Adipocyte (in vitro differentiated cells): ENCODE results near the gene GOLT1A.

Experiments used
- DNase-seq: peaks from one replicate; pipeline ENCODE4 v3.0.0-alpha.2; 2015; ENCODE audit warnings: low read depth
- H3K27me3 ChIP-seq: replicated peaks from 2 replicates; pipeline ENCODE4 v1.7.0; 2013; ENCODE audit warnings: mild to moderate bottlenecking, low read length, moderate library complexity; ENCODE audit not compliant: control insufficient read depth, insufficient read depth
- H3K36me3 ChIP-seq: 2 replicates; pipeline ENCODE4 v1.7.0; 2013; ENCODE audit warnings: low read length, mild to moderate bottlenecking, moderate library complexity; ENCODE audit not compliant: control insufficient read depth, insufficient read depth, severe bottlenecking
- H3K4me1 ChIP-seq: 2 replicates; pipeline ENCODE4 v1.7.0; 2013; ENCODE audit warnings: mild to moderate bottlenecking, low read length, moderate library complexity; ENCODE audit not compliant: control insufficient read depth, insufficient read depth
- H3K4me3 ChIP-seq: 2 replicates; pipeline ENCODE4 v1.7.0; 2013; ENCODE audit warnings: mild to moderate bottlenecking, low read length, moderate library complexity
- H3K9ac ChIP-seq: 2 replicates; pipeline ENCODE4 v1.7.0; 2013; ENCODE audit warnings: mild to moderate bottlenecking, low read length, moderate library complexity
- H3K9me3 ChIP-seq: 2 replicates; pipeline ENCODE4 v1.7.0; 2013; ENCODE audit warnings: mild to moderate bottlenecking, low read length, moderate library complexity; ENCODE audit not compliant: control insufficient read depth

Gene GOLT1A

GRCh38 chr1:204225841-204226735, 12.3 kb upstream of the GOLT1A start:
- Histone ChIP-seq H3K4me3 (no peak overlapping the region), H3K9me3 (no peaks in the 10 kb centered on the region), H3K9ac (no peak overlapping the region), H3K27me3 (peaks cover 15% of the 10 kb centered on the region), H3K36me3 (no peaks in the 10 kb centered on the region), H3K4me1 (no peaks in the 10 kb centered on the region)
- DNase-seq: no peak

- Histone ChIP-seq H3K27me3 (peaks cover 17% of the 10 kb centered on the region), H3K4me3 (no peak overlapping the region), H3K9ac (no peak overlapping the region), H3K36me3 (no peaks in the 10 kb centered on the region), H3K4me1 (peaks cover 12% of the 10 kb centered on the region), H3K9me3 (no peaks in the 10 kb centered on the region)
- DNase-seq: no peak
These were observed 10.9 kb upstream of the GOLT1A start for GRCh38 chr1:204224655-204225054.

- no peaks in the 10 kb centered on the region for H3K9me3 ChIP-seq
- H3K4me3 ChIP-seq: no peak overlapping the region
- peaks cover 12% of the 10 kb centered on the region for H3K4me1 ChIP-seq
- H3K36me3 ChIP-seq: no peaks in the 10 kb centered on the region
- peaks cover 17% of the 10 kb centered on the region for H3K27me3 ChIP-seq
- no peak for DNase-seq
- H3K9ac ChIP-seq: no peak overlapping the region
These were observed 9.5 kb upstream of the GOLT1A start for GRCh38 chr1:204223129-204223860.

- Histone ChIP-seq H3K27me3 (peaks cover 19% of the 10 kb centered on the region), H3K9ac (no peak overlapping the region), H3K4me1 (peaks cover 12% of the 10 kb centered on the region), H3K4me3 (no peak overlapping the region), H3K9me3 (no peaks in the 10 kb centered on the region), H3K36me3 (no peaks in the 10 kb centered on the region)
- DNase-seq: no peak
These were observed 8.9 kb upstream of the GOLT1A start for GRCh38 chr1:204222764-204223055.

- no peak for DNase-seq
- H3K9ac ChIP-seq: no peak overlapping the region
- H3K27me3 ChIP-seq: peaks cover 24% of the 10 kb centered on the region
- no peaks in the 10 kb centered on the region for H3K9me3 ChIP-seq
- no peaks in the 10 kb centered on the region for H3K36me3 ChIP-seq
- no peak overlapping the region for H3K4me3 ChIP-seq
- peaks cover 12% of the 10 kb centered on the region for H3K4me1 ChIP-seq
These were observed 8.4 kb upstream of the GOLT1A start for GRCh38 chr1:204222006-204222763.

GRCh38 chr1:204221271-204221670, 7.5 kb upstream of the GOLT1A start:
- Histone ChIP-seq H3K4me3 (no peak overlapping the region), H3K36me3 (no peaks in the 10 kb centered on the region), H3K4me1 (peaks cover 12% of the 10 kb centered on the region), H3K9me3 (no peaks in the 10 kb centered on the region), H3K27me3 (peaks cover 26% of the 10 kb centered on the region), H3K9ac (no peak overlapping the region)
- DNase-seq: no peak

- Histone ChIP-seq H3K36me3 (no peaks in the 10 kb centered on the region), H3K4me1 (peaks cover 12% of the 10 kb centered on the region), H3K9ac (no peak overlapping the region), H3K4me3 (no peak overlapping the region), H3K27me3 (peaks cover 26% of the 10 kb centered on the region), H3K9me3 (no peaks in the 10 kb centered on the region)
- DNase-seq: peak; percentile 59
These were observed 6.3 kb upstream of the GOLT1A start for GRCh38 chr1:204219971-204220616.

GRCh38 chr1:204218552-204218951, 4.8 kb upstream of the GOLT1A start:
- peaks cover 27% of the 10 kb centered on the region for H3K27me3 ChIP-seq
- H3K9ac ChIP-seq: no peak overlapping the region
- H3K4me1 ChIP-seq: peaks cover 18% of the 10 kb centered on the region
- H3K9me3 ChIP-seq: no peaks in the 10 kb centered on the region
- H3K36me3 ChIP-seq: no peaks in the 10 kb centered on the region
- no peak for DNase-seq
- no peak overlapping the region for H3K4me3 ChIP-seq

- no peak for DNase-seq
- Histone ChIP-seq H3K36me3 (no peaks in the 10 kb centered on the region), H3K4me1 (peaks cover 18% of the 10 kb centered on the region), H3K9me3 (no peaks in the 10 kb centered on the region), H3K9ac (no peak overlapping the region), H3K27me3 (peaks cover 35% of the 10 kb centered on the region), H3K4me3 (no peak overlapping the region)
These were observed 3.8 kb upstream of the GOLT1A start for GRCh38 chr1:204217648-204218000.

- Histone ChIP-seq H3K4me3 (no peak overlapping the region), H3K9me3 (no peaks in the 10 kb centered on the region), H3K27me3 (peaks cover 32% of the 10 kb centered on the region), H3K36me3 (no peaks in the 10 kb centered on the region), H3K4me1 (peaks cover 18% of the 10 kb centered on the region), H3K9ac (no peak overlapping the region)
- no peak for DNase-seq
These were observed 3.3 kb upstream of the GOLT1A start for GRCh38 chr1:204216880-204217647.
